ENCODE results near the gene ESRRG.
"Not testable (repeated sequence)": the region's sequence is repeated elsewhere in the genome, so short reads cannot be mapped to it uniquely, and the experiment has no call there.

ESRRG gene

GRCh38 chr1:216560527-216560926 lies 162.7 kb downstream of the ESRRG start:
- DNase-seq: no peak

- no peak for DNase-seq
Measured at GRCh38 chr1:216559359-216559758, 163.9 kb downstream of the ESRRG start.

- DNase-seq: no peak
Measured at GRCh38 chr1:216555653-216556052, 167.6 kb downstream of the ESRRG start.

GRCh38 chr1:216554934-216555333 lies 168.3 kb downstream of the ESRRG start:
- DNase-seq: no peak

GRCh38 chr1:216553766-216554165 lies 169.5 kb downstream of the ESRRG start:
- DNase-seq: no peak

GRCh38 chr1:216553040-216553439 lies 170.2 kb downstream of the ESRRG start:
- no peak for DNase-seq

- DNase-seq: no peak
Measured at GRCh38 chr1:216549796-216550195, 173.4 kb downstream of the ESRRG start.

GRCh38 chr1:216542741-216543140 lies 180.5 kb downstream of the ESRRG start:
- no peak for DNase-seq

GRCh38 chr1:216542263-216542662 lies 181.0 kb downstream of the ESRRG start:
- no peak for DNase-seq

- no peak for DNase-seq
Measured at GRCh38 chr1:216535751-216536150, 187.5 kb downstream of the ESRRG start.

GRCh38 chr1:216535059-216535458 lies 188.2 kb downstream of the ESRRG start:
- DNase-seq: no peak

GRCh38 chr1:216533776-216534175 lies 189.5 kb downstream of the ESRRG start:
- no peak for DNase-seq

GRCh38 chr1:216532251-216532798 lies 190.9 kb downstream of the ESRRG start:
- DNase-seq: no peak

GRCh38 chr1:216531263-216532239 lies 191.7 kb downstream of the ESRRG start:
- no peak for DNase-seq

- DNase-seq: not testable (repeated sequence)
Measured at GRCh38 chr1:216529851-216530250, 193.4 kb downstream of the ESRRG start.

GRCh38 chr1:216528816-216529215 lies 194.4 kb downstream of the ESRRG start:
- DNase-seq: no peak

GRCh38 chr1:216523449-216524190 lies 199.6 kb downstream of the ESRRG start:
- no peak for DNase-seq

GRCh38 chr1:216523043-216523442 lies 200.2 kb downstream of the ESRRG start:
- no peak for DNase-seq

- DNase-seq: no peak
Measured at GRCh38 chr1:216521477-216521876, 201.8 kb downstream of the ESRRG start.

GRCh38 chr1:216518844-216519627 lies 204.2 kb downstream of the ESRRG start:
- no peak for DNase-seq

GRCh38 chr1:216502528-216503162 lies 220.6 kb downstream of the ESRRG start:
- no peak for DNase-seq

GRCh38 chr1:216500273-216500967 lies 222.8 kb downstream of the ESRRG start:
- DNase-seq: no peak
